ES-I3 (cell line): ENCODE results near the gene FBXO11.

Experiments
- H3K36me3 ChIP-seq: 2 replicates; pipeline ENCODE4 v1.6.1; 2013; ENCODE audit warnings: mild to moderate bottlenecking, low read length, control low read depth, moderate library complexity; ENCODE audit not compliant: insufficient read depth
- H3K4me1 ChIP-seq: 2 replicates; pipeline ENCODE4 v1.6.1; 2013; ENCODE audit warnings: mild to moderate bottlenecking, control low read depth, low read length; ENCODE audit not compliant: insufficient read depth
- H3K9ac ChIP-seq: 2 replicates; pipeline ENCODE4 v1.6.1; 2013; ENCODE audit warnings: low read depth, mild to moderate bottlenecking, low read length, moderate library complexity
- H3K9me3 ChIP-seq: 2 replicates; pipeline ENCODE4 v1.6.1; 2013; ENCODE audit warnings: mild to moderate bottlenecking, low read length, moderate library complexity; ENCODE audit not compliant: control insufficient read depth, insufficient read depth

The FBXO11 gene

DNA sequence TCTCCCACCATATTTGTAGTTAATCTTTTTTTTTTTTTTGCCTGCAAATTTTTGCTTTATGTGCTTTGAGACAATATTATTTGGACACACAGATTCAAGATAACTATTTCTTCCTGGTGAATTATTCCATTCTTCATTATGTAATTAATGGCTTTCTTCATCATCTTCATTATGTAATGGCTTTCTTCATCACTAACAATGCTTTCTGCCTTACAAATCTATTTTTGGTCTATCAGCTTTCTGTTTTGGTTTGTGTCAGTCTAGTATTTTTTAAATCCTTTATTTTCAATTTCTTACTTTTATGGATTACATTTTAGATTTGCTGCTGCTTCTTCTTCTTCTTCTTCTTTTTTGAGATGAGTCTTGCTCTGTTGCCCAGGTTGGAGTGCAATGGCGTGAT is 62.9 kb downstream of the FBXO11 start:
- H3K9me3 ChIP-seq, result no peaks in the 10 kb centered on the region
- no peaks in the 10 kb centered on the region for H3K4me1 ChIP-seq
- no peak overlapping the region for H3K9ac ChIP-seq
- H3K36me3 ChIP-seq, result peaks cover 5% of the 10 kb centered on the region; the same call in 1 of the 2 replicates

- peaks cover 5% of the 10 kb centered on the region; the same call in 1 of the 2 replicates for H3K36me3 ChIP-seq
- H3K9me3 ChIP-seq, result no peaks in the 10 kb centered on the region
- H3K4me1 ChIP-seq, result no peaks in the 10 kb centered on the region
- H3K9ac ChIP-seq, result no peak overlapping the region
Measured at GRCh38 chr2:47842846-47843245, 63.5 kb downstream of the FBXO11 start.

GRCh38 chr2:47838686-47839085 is 67.6 kb downstream of the FBXO11 start:
- no peaks in the 10 kb centered on the region for H3K9me3 ChIP-seq
- no peak overlapping the region for H3K9ac ChIP-seq
- H3K4me1 ChIP-seq, result no peaks in the 10 kb centered on the region
- H3K36me3 ChIP-seq, result peaks cover 5% of the 10 kb centered on the region; the same call in 1 of the 2 replicates

GRCh38 chr2:47838249-47838648 is 68.0 kb downstream of the FBXO11 start:
- Histone ChIP-seq H3K36me3 (peaks cover 5% of the 10 kb centered on the region; the same call in 1 of the 2 replicates), H3K9ac (no peak overlapping the region), H3K9me3 (no peaks in the 10 kb centered on the region), H3K4me1 (no peaks in the 10 kb centered on the region)

DNA sequence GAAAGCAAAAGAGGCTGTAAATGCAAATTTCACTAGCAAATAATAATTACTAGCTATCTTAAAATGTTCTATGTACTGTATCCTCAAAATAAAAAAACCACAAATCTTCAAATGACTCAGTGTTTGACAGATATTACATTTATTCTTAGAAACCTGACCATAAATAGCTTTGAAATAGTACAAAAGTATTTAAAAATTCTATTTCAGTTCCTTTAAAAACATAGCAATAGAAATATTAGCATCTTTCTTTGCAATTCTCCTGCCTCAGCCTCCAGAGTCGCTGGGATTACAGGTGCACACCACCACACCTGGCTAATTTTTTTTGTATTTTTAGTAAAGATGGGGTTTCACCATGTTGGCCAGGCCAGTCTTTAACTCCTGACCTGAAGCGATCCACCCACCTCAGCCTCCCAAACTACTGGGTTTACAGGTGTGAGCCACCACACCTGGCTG is 72.8 kb downstream of the FBXO11 start:
- peaks cover 6% of the 10 kb centered on the region for H3K36me3 ChIP-seq
- H3K9ac ChIP-seq, result no peak overlapping the region
- no peaks in the 10 kb centered on the region for H3K4me1 ChIP-seq
- H3K9me3 ChIP-seq, result no peaks in the 10 kb centered on the region

DNA sequence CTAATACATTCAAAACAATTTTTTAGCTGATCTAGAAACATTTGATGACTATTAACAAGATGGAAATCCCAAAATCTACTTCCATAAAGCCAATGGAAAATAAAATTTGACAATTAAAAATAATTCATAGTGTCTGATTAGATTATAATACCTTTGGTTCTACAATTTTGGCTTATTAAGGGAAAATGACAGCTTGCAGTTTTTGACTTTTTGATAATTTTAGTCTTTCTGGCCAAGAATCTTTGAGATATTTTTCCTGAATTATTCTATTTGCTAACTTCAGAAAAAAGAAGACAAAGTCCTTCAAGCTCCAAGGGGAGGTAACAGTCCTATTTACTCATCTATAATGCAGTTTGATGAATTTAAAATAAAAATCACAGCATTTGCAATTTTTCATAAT is 83.8 kb downstream of the FBXO11 start:
- Histone ChIP-seq H3K36me3 (peaks cover 3% of the 10 kb centered on the region; the same call in 1 of the 2 replicates), H3K9ac (no peak overlapping the region), H3K4me1 (no peaks in the 10 kb centered on the region), H3K9me3 (no peaks in the 10 kb centered on the region)

- Histone ChIP-seq H3K36me3 (peaks cover 18% of the 10 kb centered on the region; the same call in 1 of the 2 replicates), H3K4me1 (no peaks in the 10 kb centered on the region), H3K9ac (no peak overlapping the region), H3K9me3 (no peaks in the 10 kb centered on the region)
Measured at GRCh38 chr2:47819834-47820233, 86.5 kb downstream of the FBXO11 start.

GRCh38 chr2:47818777-47819176 is 87.5 kb downstream of the FBXO11 start:
- H3K9me3 ChIP-seq, result no peaks in the 10 kb centered on the region
- no peak overlapping the region for H3K9ac ChIP-seq
- peaks cover 21% of the 10 kb centered on the region; the same call in 1 of the 2 replicates for H3K36me3 ChIP-seq
- H3K4me1 ChIP-seq, result no peaks in the 10 kb centered on the region

GRCh38 chr2:47815764-47816163 is 90.5 kb downstream of the FBXO11 start:
- Histone ChIP-seq H3K36me3 (peaks cover 21% of the 10 kb centered on the region; the same call in 1 of the 2 replicates), H3K9ac (no peak overlapping the region), H3K4me1 (no peaks in the 10 kb centered on the region), H3K9me3 (no peaks in the 10 kb centered on the region)

DNA sequence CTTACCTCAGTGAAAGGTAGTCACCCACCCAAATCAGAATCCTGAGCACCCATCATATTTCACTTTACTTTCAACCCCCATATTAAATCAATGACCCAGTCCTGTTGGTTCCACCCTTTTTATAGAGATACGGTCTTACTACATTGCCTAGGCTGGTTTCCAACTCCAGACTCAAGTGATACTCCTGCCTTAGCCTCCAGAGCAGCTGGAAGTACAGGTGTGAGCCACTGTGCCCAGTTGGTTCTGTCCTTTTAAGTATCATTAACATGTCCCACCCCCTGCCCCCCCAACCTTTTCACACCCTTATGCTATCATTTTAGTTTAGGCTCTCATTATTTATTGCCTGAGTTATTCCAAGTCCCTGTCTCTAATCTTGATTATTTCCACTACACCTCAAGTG is 94.6 kb downstream of the FBXO11 start:
- Histone ChIP-seq H3K36me3 (peaks cover 26% of the 10 kb centered on the region), H3K4me1 (no peaks in the 10 kb centered on the region), H3K9me3 (no peaks in the 10 kb centered on the region), H3K9ac (no peak overlapping the region)

DNA sequence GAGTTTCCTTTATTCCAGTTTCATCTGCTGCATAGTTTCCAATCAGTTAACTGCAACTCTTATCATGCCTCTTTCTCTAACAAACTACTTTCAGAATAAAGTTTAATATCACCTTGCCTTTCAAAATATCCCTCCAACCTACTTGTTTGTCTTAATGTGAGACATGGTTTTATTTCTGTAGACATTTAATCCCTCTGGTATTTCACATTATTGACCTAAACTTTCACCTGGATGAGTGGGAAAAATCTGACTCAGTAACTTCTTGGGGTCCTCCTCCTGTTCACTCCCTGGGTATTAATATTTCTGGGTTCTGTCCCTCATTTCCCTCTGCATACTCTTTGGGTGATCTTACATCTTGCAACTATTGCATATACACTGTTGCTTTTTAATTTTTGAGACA is 95.4 kb downstream of the FBXO11 start:
- no peak overlapping the region for H3K9ac ChIP-seq

GRCh38 chr2:47809903-47810302 is 96.4 kb downstream of the FBXO11 start:
- Histone ChIP-seq H3K36me3 (peaks cover 26% of the 10 kb centered on the region), H3K4me1 (no peaks in the 10 kb centered on the region), H3K9ac (no peak overlapping the region), H3K9me3 (no peaks in the 10 kb centered on the region)

More for the DNA sequence above, 95.4 kb downstream of the FBXO11 start:
- Histone ChIP-seq H3K36me3 (peaks cover 24% of the 10 kb centered on the region), H3K9me3 (no peaks in the 10 kb centered on the region), H3K4me1 (no peaks in the 10 kb centered on the region)

- no peaks in the 10 kb centered on the region for H3K4me1 ChIP-seq
- H3K36me3 ChIP-seq, result peaks cover 36% of the 10 kb centered on the region
- H3K9ac ChIP-seq, result no peak overlapping the region
- H3K9me3 ChIP-seq, result no peaks in the 10 kb centered on the region
Measured at GRCh38 chr2:47808614-47809013, 97.7 kb downstream of the FBXO11 start.

- no peak overlapping the region for H3K9ac ChIP-seq
- no peaks in the 10 kb centered on the region for H3K4me1 ChIP-seq
- no peaks in the 10 kb centered on the region for H3K9me3 ChIP-seq
- peaks cover 58% of the 10 kb centered on the region for H3K36me3 ChIP-seq
Measured at GRCh38 chr2:47805850-47806249, 100.4 kb downstream of the FBXO11 start.

DNA sequence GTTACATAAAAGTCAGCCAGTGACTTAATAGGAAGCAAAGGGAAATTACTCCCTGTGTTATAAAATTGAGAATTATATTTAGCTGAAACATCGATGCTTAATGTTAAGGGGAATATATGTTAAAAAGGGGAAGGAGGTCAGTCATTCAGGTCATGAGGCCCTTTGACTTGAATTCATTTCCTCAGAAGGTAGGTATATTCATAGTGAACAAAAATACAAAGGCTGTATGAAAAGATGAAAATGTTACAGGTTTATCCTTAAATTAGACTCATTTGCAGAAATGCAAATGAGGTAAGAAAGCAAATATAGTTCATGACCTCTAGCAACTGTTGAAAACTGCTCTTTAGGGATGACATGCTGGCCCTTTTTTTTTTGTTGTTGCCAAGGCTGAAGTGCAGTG is 102.5 kb downstream of the FBXO11 start:
- H3K36me3 ChIP-seq, result peaks cover 77% of the 10 kb centered on the region

GRCh38 chr2:47803363-47803762 is 102.9 kb downstream of the FBXO11 start:
- Histone ChIP-seq H3K9me3 (no peaks in the 10 kb centered on the region), H3K36me3 (peaks cover 80% of the 10 kb centered on the region)

More for the DNA sequence above, 102.5 kb downstream of the FBXO11 start:
- H3K4me1 ChIP-seq, result no peaks in the 10 kb centered on the region
- H3K9ac ChIP-seq, result no peak overlapping the region
- no peaks in the 10 kb centered on the region for H3K9me3 ChIP-seq

More at GRCh38 chr2:47803363-47803762, 102.9 kb downstream of the FBXO11 start:
- Histone ChIP-seq H3K9ac (no peak overlapping the region), H3K4me1 (no peaks in the 10 kb centered on the region)
